ENCODE results near the gene FOXI1. TPM values are rescaled to one million over a fixed set of nuclear protein-coding genes. Genes with fewer than 3 reads are reported as not detected.

Gene FOXI1
- not detected for total RNA-seq
- long read RNA-seq, result 0 reads

DNA sequence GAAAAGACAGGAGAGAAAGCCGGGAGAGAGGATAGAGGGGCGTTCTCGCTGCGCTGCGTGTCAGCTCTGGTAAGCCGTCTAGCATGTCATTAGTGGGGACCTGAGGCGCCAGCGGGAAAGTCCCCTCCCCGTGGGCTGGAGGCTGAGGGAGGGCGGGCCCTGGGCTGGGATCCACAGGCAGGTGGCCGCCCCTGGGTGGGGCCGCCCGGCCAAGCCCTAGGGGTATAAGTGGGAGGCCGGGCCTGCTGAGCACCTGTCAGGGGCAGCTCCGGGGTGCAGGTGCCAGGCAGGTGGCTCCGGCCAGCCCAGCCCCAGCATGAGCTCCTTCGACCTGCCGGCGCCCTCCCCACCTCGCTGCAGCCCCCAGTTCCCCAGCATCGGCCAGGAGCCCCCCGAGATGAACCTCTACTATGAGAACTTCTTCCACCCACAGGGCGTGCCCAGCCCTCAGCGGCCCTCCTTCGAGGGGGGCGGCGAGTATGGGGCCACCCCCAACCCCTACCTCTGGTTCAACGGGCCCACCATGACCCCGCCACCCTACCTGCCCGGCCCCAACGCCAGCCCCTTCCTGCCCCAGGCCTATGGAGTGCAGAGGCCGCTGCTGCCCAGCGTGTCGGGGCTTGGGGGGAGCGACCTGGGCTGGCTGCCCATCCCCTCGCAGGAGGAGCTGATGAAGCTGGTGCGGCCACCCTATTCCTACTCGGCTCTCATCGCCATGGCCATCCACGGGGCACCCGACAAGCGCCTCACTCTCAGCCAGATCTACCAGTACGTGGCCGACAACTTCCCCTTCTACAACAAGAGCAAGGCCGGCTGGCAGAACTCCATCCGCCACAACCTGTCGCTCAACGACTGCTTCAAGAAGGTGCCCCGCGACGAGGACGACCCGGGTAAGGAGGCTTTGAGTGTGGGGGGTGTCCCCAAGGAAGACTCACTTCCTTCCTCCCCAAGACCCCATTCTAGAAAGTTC lies at the start of gene FOXI1:
FOXI1 (plus strand) TSS at position 256 of the 970 bp plus-strand sequence; CDS start at position 317, 61 bp downstream.
- Histone ChIP-seq H3K4me3 (no peak within 1 kb of the TSS), H3K36me3 (no peaks in the 10 kb centered on the region), H3K9me3 (no peaks in the 10 kb centered on the region), H3K27ac (no peak within 1 kb of the TSS), H3K4me1 (no peaks in the 10 kb centered on the region), H3K27me3 (no peaks in the 10 kb centered on the region)
- ATAC-seq (peak; percentile 73), DNase-seq (no peak)
- TF ChIP-seq, protein P1, sequence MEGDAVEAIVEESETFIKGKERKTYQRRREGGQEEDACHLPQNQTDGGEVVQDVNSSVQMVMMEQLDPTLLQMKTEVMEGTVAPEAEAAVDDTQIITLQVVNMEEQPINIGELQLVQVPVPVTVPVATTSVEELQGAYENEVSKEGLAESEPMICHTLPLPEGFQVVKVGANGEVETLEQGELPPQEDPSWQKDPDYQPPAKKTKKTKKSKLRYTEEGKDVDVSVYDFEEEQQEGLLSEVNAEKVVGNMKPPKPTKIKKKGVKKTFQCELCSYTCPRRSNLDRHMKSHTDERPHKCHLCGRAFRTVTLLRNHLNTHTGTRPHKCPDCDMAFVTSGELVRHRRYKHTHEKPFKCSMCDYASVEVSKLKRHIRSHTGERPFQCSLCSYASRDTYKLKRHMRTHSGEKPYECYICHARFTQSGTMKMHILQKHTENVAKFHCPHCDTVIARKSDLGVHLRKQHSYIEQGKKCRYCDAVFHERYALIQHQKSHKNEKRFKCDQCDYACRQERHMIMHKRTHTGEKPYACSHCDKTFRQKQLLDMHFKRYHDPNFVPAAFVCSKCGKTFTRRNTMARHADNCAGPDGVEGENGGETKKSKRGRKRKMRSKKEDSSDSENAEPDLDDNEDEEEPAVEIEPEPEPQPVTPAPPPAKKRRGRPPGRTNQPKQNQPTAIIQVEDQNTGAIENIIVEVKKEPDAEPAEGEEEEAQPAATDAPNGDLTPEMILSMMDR (IDR thresholded peaks at IDR 0.05), result no peak
- intact Hi-C loops (cut with DNase I), result no loop called here

DNA sequence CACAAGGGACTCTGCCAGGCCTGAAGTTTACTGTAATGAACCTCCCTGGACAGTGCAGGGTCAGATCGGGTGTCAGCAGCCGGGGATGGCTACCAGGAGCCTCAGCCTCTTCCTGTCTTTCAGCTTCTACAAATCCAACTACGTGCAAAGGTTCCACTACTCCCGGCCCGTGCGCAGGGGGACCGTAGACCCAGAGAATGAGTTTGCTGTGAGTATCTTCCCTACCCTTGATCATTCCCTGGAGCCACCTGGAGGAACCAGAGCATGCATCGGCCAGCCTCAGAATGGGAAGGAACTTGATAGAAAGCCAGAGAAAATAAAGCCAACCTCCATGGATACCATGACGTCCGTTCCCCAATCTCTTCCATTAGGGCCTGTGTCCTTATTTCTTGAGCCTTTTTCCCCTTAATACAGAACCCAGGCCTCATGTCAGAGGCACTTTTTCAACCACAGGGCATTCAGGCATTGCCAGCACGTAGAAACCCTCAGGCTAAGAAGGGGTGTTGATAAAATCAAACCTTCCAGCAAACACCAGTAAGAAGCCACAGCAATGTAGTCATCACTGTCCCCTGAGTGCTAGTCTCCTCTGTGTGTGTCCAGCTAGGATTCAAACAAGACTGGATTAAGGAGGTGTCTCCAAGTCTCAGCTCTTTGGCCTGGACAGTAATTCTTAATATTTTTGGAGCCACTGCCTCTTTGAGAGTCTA lies 49.0 kb upstream of the FOXI1 start:
- TF ChIP-seq, protein P1 (IDR thresholded peaks at IDR 0.05), result no peak
- Histone ChIP-seq H3K27ac (no peak overlapping the region), H3K27me3 (no peaks in the 10 kb centered on the region), H3K4me3 (no peak overlapping the region), H3K4me1 (no peaks in the 10 kb centered on the region), H3K36me3 (no peaks in the 10 kb centered on the region), H3K9me3 (peaks cover 4% of the 10 kb centered on the region)
- DNase-seq (no peak), ATAC-seq (peak; percentile 28)
- intact Hi-C loops (cut with DNase I), result no loop called here

DNA sequence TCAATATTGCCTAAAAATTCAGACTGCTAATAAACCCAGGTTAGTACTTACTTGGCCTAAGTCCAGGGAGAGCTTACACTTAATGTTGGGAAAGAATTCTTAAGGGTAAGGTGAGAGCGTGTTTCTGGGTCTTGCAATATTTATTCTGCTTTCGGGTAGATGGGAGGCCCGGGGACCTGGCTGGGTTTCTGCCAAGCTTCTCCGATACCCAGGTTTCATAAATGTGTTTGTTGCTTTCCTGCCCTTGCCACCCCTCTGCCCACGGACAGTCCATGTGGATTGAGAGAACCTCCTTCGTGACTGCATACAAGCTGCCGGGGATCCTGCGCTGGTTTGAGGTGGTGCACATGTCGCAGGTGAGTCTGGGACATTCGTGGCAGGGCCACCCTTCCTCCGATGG lies 48.4 kb upstream of the FOXI1 start:
- H3K4me3 ChIP-seq, result no peak overlapping the region

DNA sequence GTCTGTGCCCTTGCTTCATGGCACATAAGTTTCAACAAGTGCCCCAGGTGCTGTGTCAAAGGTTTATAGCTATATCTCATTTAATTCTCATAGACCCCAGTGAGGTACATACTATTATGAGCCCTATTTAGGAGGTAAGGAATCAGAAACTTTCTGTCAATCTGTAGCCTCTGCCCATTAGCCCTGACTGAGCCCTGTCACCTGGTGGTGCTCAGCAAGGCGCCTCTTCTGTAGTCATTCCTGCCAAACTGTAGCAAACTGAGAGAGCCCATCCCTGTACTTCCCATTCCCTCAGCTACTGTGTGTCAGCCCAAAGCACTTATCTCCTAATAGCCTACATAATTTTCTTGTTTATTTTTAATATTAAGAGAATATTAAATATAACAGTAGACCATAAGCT lies 46.5 kb upstream of the FOXI1 start:
- no peaks in the 10 kb centered on the region for H3K36me3 ChIP-seq
- H3K27me3 ChIP-seq, result no peaks in the 10 kb centered on the region
- ATAC-seq (no peak), DNase-seq (no peak)
- H3K4me3 ChIP-seq, result no peak overlapping the region
- H3K27ac ChIP-seq, result no peak overlapping the region
- TF ChIP-seq, protein P1 (IDR thresholded peaks at IDR 0.05), result no peak
- no peaks in the 10 kb centered on the region for H3K4me1 ChIP-seq
- intact Hi-C loops (cut with DNase I), result no loop called here
- H3K9me3 ChIP-seq, result peaks cover 4% of the 10 kb centered on the region

More for the DNA sequence above, 48.4 kb upstream of the FOXI1 start:
- TF ChIP-seq, protein P1 (IDR thresholded peaks at IDR 0.05), result no peak
- H3K9me3 ChIP-seq, result peaks cover 4% of the 10 kb centered on the region
- DNase-seq, result peak; percentile 76
- peak; percentile 73 for ATAC-seq
- no peaks in the 10 kb centered on the region for H3K4me1 ChIP-seq
- H3K27ac ChIP-seq, result no peak overlapping the region
- intact Hi-C loops (cut with DNase I), result no loop called here
- no peaks in the 10 kb centered on the region for H3K27me3 ChIP-seq
- no peaks in the 10 kb centered on the region for H3K36me3 ChIP-seq

DNA sequence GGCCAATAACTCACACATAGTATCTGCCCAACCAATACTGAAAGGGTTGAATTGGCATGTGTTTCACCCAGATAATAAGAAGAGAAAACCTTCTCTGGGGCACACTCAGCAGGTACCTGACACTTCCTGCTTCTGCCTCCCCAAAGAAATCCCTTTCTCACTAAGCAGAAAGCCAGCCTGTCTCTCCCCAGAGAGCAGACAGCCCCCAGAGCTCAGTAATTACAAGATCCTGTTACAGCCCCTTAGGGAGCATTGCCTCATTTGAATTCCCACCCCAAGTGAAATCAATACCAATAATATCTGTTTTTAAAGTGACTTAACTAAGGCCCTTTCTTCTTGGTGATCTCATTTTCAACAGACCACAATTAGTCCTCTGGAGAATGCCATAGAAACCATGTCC lies 38.5 kb upstream of the FOXI1 start:
- no peaks in the 10 kb centered on the region for H3K4me1 ChIP-seq
- ATAC-seq (no peak), DNase-seq (no peak)
- intact Hi-C loops (cut with DNase I), result no loop called here
- H3K27me3 ChIP-seq, result no peaks in the 10 kb centered on the region
- TF ChIP-seq, protein P1 (IDR thresholded peaks at IDR 0.05), result no peak
- no peaks in the 10 kb centered on the region for H3K9me3 ChIP-seq
- H3K27ac ChIP-seq, result no peak overlapping the region
- H3K4me3 ChIP-seq, result no peak overlapping the region
- H3K36me3 ChIP-seq, result peaks cover 9% of the 10 kb centered on the region

Measured in upper lobe of right lung (tissue), 1 donor.